ENCODE data around the gene TMEM178B. TPM values are rescaled to one million over a fixed set of nuclear protein-coding genes. Genes with fewer than 3 reads are reported as not detected.

TMEM178B gene
- total and polyA plus RNA-seq, 3 experiments from 2014 or later: 0.02 to 1.1 (median 0.97) TPM

DNA sequence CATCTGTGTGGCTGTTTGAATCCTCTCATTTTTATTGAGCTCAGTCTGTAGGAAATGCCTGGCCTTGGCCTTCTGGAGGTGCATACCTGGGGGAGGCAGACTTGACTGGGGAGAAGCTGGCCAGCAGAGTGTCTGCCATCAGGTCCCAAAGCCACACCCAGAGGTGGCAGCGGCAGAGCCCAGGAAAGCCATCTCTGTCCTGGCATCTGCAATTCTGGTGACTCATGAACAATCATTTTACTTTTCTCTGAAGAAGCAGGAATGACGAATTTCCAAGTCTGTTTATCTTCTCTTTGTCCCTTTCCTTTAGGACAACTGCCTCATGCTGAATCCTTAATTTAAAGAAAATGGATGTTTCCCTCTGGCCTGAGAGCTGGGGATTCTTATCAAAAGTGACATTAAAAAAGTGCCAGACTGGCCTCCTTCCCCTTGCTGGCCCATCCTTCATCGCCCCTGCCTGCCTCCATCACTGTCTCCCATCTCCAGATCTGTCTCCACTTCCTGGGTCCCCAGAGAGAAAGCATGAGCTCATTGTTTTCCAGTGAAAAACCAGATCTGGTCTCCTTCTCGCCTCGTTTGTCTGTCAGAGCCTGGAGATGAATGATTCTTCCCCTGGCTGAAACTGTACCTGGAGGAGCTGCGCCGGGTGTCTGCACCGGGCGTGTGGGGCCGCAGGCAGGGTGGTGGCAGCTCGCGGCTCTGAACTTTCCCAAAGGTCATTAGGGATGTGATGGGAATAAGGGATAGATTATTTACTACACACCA, 124.5 kb downstream of the TMEM178B start:
- H3K27ac ChIP-seq (ENCODE audit: low read depth, low read length): no peak overlapping the region
- H3K36me3 ChIP-seq (ENCODE audit: insufficient read depth, low read length): no peaks in the 10 kb centered on the region
- H3K27ac Mint-ChIP-seq: no peak overlapping the region
- no peaks in the 10 kb centered on the region for H3K36me3 Mint-ChIP-seq
- ChIA-PET POLR2A (no interaction called here), CTCF (no interaction called here)
- H3K4me1 Mint-ChIP-seq: no peaks in the 10 kb centered on the region
- H3K4me3 Mint-ChIP-seq: no peak overlapping the region
- no peak for DNase-seq
- H3K4me3 ChIP-seq (ENCODE audit: low read length): no peak overlapping the region
- H3K9me3 Mint-ChIP-seq: peaks cover 0 to 6% (median 0%) of the 10 kb centered on the region in 5 donors
- no peaks in the 10 kb centered on the region for H3K9me3 ChIP-seq (ENCODE audit: low read length)
- H3K4me1 ChIP-seq (ENCODE audit: insufficient read depth, low read length): no peaks in the 10 kb centered on the region
- peaks cover 1 to 21% of the 10 kb centered on the region in 2 donors for H3K27me3 Mint-ChIP-seq
- H3K27me3 ChIP-seq (ENCODE audit: insufficient read depth, low read length, poor library complexity, severe bottlenecking): peaks cover 6% of the 10 kb centered on the region

DNA sequence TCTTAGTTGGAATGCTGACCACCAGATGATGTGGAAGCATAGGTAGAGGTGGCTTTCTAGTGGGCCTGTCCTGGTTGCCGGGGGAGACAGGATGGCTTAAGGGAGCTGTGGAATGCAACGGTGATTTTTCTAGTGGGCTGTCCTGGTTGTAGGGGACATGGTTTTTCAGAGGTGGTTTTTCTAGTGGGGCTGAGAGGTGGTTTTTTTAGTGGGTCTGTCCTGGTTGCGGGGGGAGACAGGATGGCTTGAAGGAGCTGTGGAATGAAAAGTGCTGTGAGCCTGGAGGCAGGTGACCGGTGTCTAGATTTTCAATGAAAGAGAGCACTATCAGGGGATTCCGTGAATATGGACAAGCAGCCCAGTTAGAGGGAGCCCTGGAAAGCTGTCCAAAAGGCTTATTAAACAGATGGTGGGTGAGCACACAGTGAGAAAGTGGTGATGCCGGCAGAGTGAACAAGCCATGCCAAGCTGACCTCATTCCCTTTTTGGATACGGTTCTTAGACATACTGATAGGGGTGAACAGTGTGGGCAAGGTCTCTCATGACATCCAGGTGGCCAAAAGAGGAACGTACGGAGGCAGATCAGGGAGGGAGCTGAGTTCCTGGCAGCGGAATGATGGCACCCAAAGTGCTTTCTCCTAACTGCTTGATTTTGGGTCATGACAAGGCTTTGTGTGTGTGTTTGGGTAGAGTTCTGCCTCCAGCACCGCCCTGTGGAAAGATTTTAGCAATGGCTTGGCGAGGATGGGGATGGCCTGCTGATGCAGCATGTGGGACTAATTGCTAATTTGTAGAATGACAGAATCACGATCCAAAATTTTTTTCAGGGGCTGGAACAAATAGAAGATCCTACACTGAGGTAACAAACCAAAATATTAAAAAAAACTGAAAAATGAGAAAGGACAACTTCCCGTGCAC, 126.6 kb downstream of the TMEM178B start:
- no peak overlapping the region for H3K27ac ChIP-seq (ENCODE audit: low read depth, low read length)
- no peaks in the 10 kb centered on the region for H3K4me1 Mint-ChIP-seq
- peak overlapping the region in 1 of 7 donors; percentile 49 for H3K4me3 Mint-ChIP-seq
- no peak overlapping the region for H3K4me3 ChIP-seq (ENCODE audit: low read length)
- H3K9me3 Mint-ChIP-seq: peaks cover 0 to under 1% (median 0%) of the 10 kb centered on the region in 5 donors
- POLR2A ChIA-PET: no interaction called here
- peaks cover 7 to 21% of the 10 kb centered on the region in 2 donors for H3K27me3 Mint-ChIP-seq
- H3K9me3 ChIP-seq (ENCODE audit: low read length): no peaks in the 10 kb centered on the region
- H3K36me3 Mint-ChIP-seq: no peaks in the 10 kb centered on the region
- H3K27ac Mint-ChIP-seq: no peak overlapping the region
- H3K4me1 ChIP-seq (ENCODE audit: insufficient read depth, low read length): no peaks in the 10 kb centered on the region
- H3K36me3 ChIP-seq (ENCODE audit: insufficient read depth, low read length): no peaks in the 10 kb centered on the region
- CTCF ChIA-PET: no interaction called here
- DNase-seq: no peak
- peaks cover 6% of the 10 kb centered on the region for H3K27me3 ChIP-seq (ENCODE audit: insufficient read depth, low read length, poor library complexity, severe bottlenecking)

DNA sequence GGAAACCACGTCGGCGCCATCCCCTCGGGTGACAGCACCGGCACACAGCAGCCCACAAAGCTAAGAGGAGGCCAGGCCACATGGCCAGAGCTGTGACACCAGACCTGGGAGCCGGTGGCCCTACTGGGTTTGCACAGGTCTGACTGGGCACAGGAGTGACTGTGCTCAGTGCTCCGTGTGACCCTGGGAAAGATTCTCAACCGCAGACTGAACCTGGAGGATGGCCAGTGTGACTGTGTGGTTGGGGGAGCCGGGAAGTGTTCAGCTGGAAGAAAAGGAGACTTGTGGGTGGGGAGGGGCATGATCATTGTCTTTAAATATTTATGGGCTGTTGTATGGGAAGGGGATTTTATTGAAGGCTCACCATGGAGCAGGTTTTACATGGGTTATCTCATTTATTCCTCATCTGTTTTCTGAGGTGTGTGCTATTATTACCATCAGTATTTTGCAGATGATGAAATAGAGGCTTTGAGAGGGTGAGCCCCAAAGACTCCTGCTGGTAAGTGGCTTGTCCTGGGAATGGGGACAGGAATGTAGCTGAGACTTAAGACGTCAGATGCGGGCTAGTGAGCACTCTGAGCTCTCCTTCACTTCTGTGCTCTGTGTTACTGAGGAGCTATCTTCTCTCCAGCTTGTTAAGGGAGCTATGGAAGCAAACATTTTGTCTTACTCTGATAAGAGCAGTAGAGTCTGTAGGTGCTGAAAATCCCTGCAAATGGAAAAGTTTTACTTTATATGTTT, 127.5 kb downstream of the TMEM178B start:
- POLR2A ChIA-PET: no interaction called here

DNA sequence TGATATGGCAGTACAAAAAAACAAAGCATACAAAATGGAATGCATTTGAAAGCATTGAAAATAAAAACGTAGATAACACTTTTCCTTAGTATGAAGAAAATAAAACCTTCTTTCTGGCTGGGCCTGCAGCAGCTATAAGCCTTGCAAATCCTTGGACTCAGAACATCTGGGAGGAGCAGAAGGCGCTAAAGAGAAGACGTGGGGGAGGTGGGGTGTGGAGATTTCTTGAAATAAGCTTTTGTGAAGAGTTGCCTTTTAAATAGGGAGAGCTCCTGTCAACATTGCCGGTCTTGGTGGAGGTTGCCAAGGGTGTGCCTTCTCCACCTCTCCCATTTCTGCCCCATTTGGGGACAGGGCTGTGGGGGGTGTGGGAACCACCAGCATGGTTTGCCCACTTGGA, 128.7 kb downstream of the TMEM178B start:
- Histone ChIP-seq H3K4me3 (ENCODE audit: low read length) (no peak overlapping the region), H3K4me1 (ENCODE audit: insufficient read depth, low read length) (no peaks in the 10 kb centered on the region), H3K27ac (ENCODE audit: low read depth, low read length) (no peak overlapping the region), H3K27me3 (ENCODE audit: insufficient read depth, low read length, poor library complexity, severe bottlenecking) (peaks cover 6% of the 10 kb centered on the region), H3K9me3 (ENCODE audit: low read length) (no peaks in the 10 kb centered on the region), H3K36me3 (ENCODE audit: insufficient read depth, low read length) (no peaks in the 10 kb centered on the region)
- no peaks in the 10 kb centered on the region for H3K36me3 Mint-ChIP-seq
- ChIA-PET CTCF (no interaction called here), POLR2A (no interaction called here)
- DNase-seq: no peak
- no peak overlapping the region for H3K4me3 Mint-ChIP-seq
- no peaks in the 10 kb centered on the region for H3K9me3 Mint-ChIP-seq
- no peak overlapping the region for H3K27ac Mint-ChIP-seq
- peaks cover 9 to 21% of the 10 kb centered on the region in 2 donors for H3K27me3 Mint-ChIP-seq
- no peaks in the 10 kb centered on the region for H3K4me1 Mint-ChIP-seq

More for the DNA sequence above, 127.5 kb downstream of the TMEM178B start:
- Mint-ChIP-seq H3K36me3 (no peaks in the 10 kb centered on the region), H3K4me3 (no peak overlapping the region), H3K9me3 (no peaks in the 10 kb centered on the region), H3K27ac (no peak overlapping the region), H3K4me1 (no peaks in the 10 kb centered on the region), H3K27me3 (peaks cover 9 to 21% of the 10 kb centered on the region in 2 donors)
- no peaks in the 10 kb centered on the region for H3K9me3 ChIP-seq (ENCODE audit: low read length)
- no peak overlapping the region for H3K4me3 ChIP-seq (ENCODE audit: low read length)
- DNase-seq: no peak
- no peak overlapping the region for H3K27ac ChIP-seq (ENCODE audit: low read depth, low read length)
- H3K4me1 ChIP-seq (ENCODE audit: insufficient read depth, low read length): no peaks in the 10 kb centered on the region
- CTCF ChIA-PET: no interaction called here
- no peaks in the 10 kb centered on the region for H3K36me3 ChIP-seq (ENCODE audit: insufficient read depth, low read length)
- H3K27me3 ChIP-seq (ENCODE audit: insufficient read depth, low read length, poor library complexity, severe bottlenecking): peaks cover 6% of the 10 kb centered on the region

DNA sequence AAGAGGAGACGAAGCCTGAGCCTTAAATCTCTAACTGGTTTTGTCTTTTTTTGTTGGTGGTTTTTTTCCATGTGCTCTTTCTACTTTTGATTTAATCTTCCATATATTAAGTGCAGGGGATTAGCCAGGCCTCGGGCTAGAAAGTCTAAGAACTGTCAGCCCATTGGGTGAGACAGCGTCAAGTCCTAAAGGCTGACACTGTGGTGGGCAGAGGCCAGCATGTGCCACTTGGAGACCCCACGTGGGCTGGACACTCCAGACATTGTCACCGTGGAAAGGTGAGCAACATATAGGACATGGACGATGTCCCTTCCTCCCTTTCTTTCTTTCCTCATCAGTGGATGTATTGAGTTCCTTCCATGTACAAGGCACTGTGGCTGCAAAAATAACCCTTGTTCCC, 129.3 kb downstream of the TMEM178B start:
- peaks cover 9 to 18% of the 10 kb centered on the region in 2 donors for H3K27me3 Mint-ChIP-seq
- no peaks in the 10 kb centered on the region for H3K36me3 ChIP-seq (ENCODE audit: insufficient read depth, low read length)
- no peak overlapping the region for H3K4me3 ChIP-seq (ENCODE audit: low read length)
- no peak overlapping the region for H3K4me3 Mint-ChIP-seq
- H3K4me1 ChIP-seq (ENCODE audit: insufficient read depth, low read length): no peaks in the 10 kb centered on the region
- no peak for DNase-seq
- H3K4me1 Mint-ChIP-seq: no peaks in the 10 kb centered on the region
- CTCF ChIA-PET: no interaction called here
- H3K27ac ChIP-seq (ENCODE audit: low read depth, low read length): no peak overlapping the region
- no peak overlapping the region for H3K27ac Mint-ChIP-seq
- no peaks in the 10 kb centered on the region for H3K36me3 Mint-ChIP-seq
- no peaks in the 10 kb centered on the region for H3K9me3 Mint-ChIP-seq
- peaks cover 4% of the 10 kb centered on the region for H3K27me3 ChIP-seq (ENCODE audit: insufficient read depth, low read length, poor library complexity, severe bottlenecking)
- no peaks in the 10 kb centered on the region for H3K9me3 ChIP-seq (ENCODE audit: low read length)
- POLR2A ChIA-PET: no interaction called here

DNA sequence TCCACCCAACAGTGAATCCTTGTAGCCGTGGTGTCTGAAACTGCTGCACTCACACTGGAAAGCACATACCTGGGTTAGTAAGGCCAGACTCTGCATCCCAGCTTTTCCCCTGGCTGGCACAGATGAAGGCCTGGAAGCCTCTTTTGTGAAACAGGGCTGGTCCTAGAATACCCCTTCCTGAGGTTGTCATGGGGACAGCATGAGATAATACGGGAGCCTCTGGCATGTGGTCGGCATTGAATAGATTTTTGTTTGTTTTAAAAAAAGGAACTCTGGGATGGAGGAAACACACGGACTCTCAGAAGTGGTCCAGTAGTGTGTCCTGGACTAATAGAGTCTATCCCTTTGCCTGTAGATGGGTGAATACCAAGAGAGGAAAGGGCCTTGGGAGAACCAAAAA, 129.7 kb downstream of the TMEM178B start:
- H3K27me3 Mint-ChIP-seq: peaks cover 9 to 14% of the 10 kb centered on the region in 2 donors
- H3K9me3 Mint-ChIP-seq: no peaks in the 10 kb centered on the region
- no peak overlapping the region for H3K27ac Mint-ChIP-seq
- no peaks in the 10 kb centered on the region for H3K4me1 Mint-ChIP-seq
- no peaks in the 10 kb centered on the region for H3K9me3 ChIP-seq (ENCODE audit: low read length)
- H3K4me3 Mint-ChIP-seq: no peak overlapping the region
- no peak overlapping the region for H3K4me3 ChIP-seq (ENCODE audit: low read length)
- no peaks in the 10 kb centered on the region for H3K4me1 ChIP-seq (ENCODE audit: insufficient read depth, low read length)
- POLR2A ChIA-PET: no interaction called here
- no peaks in the 10 kb centered on the region for H3K36me3 ChIP-seq (ENCODE audit: insufficient read depth, low read length)
- no peak for DNase-seq
- CTCF ChIA-PET: no interaction called here
- H3K36me3 Mint-ChIP-seq: no peaks in the 10 kb centered on the region
- H3K27me3 ChIP-seq (ENCODE audit: insufficient read depth, low read length, poor library complexity, severe bottlenecking): peaks cover under 1% of the 10 kb centered on the region
- H3K27ac ChIP-seq (ENCODE audit: low read depth, low read length): no peak overlapping the region

DNA sequence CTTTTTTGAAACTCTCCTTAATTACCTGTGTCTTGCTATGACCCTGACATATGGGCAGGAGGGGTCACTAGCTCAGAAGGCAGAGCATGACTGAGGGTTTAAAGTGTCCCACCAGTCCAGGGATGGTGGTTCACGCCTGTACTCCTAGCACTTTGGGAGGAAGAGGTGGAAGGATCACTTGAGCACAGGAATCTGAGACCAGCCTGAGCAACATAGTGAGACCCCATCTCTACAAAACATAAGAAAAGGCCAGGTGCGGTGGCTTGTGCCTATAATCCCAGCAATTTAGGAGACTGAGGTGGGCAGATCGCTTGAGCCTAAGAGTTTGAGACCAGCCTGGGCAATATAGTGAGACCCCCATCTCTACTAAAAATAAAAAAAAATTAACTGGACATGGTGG, 133.8 kb downstream of the TMEM178B start:
- CTCF ChIA-PET: no interaction called here
- H3K27ac Mint-ChIP-seq: no peak overlapping the region
- H3K9me3 Mint-ChIP-seq: no peaks in the 10 kb centered on the region
- no peaks in the 10 kb centered on the region for H3K27me3 ChIP-seq (ENCODE audit: insufficient read depth, low read length, poor library complexity, severe bottlenecking)
- H3K9me3 ChIP-seq (ENCODE audit: low read length): no peaks in the 10 kb centered on the region
- H3K4me3 Mint-ChIP-seq: no peak overlapping the region
- H3K27ac ChIP-seq (ENCODE audit: low read depth, low read length): no peak overlapping the region
- no peaks in the 10 kb centered on the region for H3K4me1 ChIP-seq (ENCODE audit: insufficient read depth, low read length)
- POLR2A ChIA-PET: no interaction called here
- no peaks in the 10 kb centered on the region for H3K36me3 Mint-ChIP-seq
- no peak for DNase-seq
- H3K4me3 ChIP-seq (ENCODE audit: low read length): no peak overlapping the region
- H3K36me3 ChIP-seq (ENCODE audit: insufficient read depth, low read length): no peaks in the 10 kb centered on the region
- H3K4me1 Mint-ChIP-seq: no peaks in the 10 kb centered on the region
- peaks cover 13 to 20% of the 10 kb centered on the region in 2 donors for H3K27me3 Mint-ChIP-seq

DNA sequence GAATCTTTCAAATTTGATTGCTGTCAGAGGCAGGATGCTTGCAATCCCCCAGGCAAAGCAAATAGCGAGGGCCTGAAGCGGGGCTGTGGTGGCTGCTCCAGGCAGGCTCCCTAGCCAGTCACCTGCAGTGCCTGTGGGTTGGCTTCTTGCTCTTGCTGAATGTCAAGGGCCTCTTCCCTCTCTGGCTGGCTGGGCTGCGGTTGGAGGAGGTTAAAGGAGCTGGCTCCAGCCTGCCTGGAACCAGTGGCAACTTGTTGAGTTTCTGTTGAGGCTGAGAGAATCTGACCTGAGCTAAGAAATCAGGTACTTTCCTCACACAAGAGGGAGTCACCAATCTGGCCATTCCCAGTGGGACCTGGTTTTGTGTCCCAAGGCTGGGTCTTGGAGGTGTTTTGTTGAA, 134.7 kb downstream of the TMEM178B start:
- peaks cover 13 to 14% of the 10 kb centered on the region in 2 donors for H3K27me3 Mint-ChIP-seq
- ChIA-PET CTCF (no interaction called here), POLR2A (no interaction called here)
- H3K27ac ChIP-seq (ENCODE audit: low read depth, low read length): no peak overlapping the region
- H3K36me3 ChIP-seq (ENCODE audit: insufficient read depth, low read length): no peaks in the 10 kb centered on the region
- H3K9me3 ChIP-seq (ENCODE audit: low read length): no peaks in the 10 kb centered on the region
- H3K4me3 Mint-ChIP-seq: no peak overlapping the region
- no peak for DNase-seq
- H3K27ac Mint-ChIP-seq: no peak overlapping the region
- no peaks in the 10 kb centered on the region for H3K27me3 ChIP-seq (ENCODE audit: insufficient read depth, low read length, poor library complexity, severe bottlenecking)
- H3K9me3 Mint-ChIP-seq: no peaks in the 10 kb centered on the region
- no peak overlapping the region for H3K4me3 ChIP-seq (ENCODE audit: low read length)
- no peaks in the 10 kb centered on the region for H3K4me1 Mint-ChIP-seq
- no peaks in the 10 kb centered on the region for H3K4me1 ChIP-seq (ENCODE audit: insufficient read depth, low read length)
- no peaks in the 10 kb centered on the region for H3K36me3 Mint-ChIP-seq
